Osteoblast (primary cell): ENCODE results near the gene IGSF11. TPM values are rescaled to one million over a fixed set of nuclear protein-coding genes. Genes with fewer than 3 reads are reported as not detected.

ENCODE experiments used
- DNase-seq: peaks from one replicate; pipeline ENCODE4 v3.0.0; 2011; ENCODE audit warnings: low spot score, mixed read lengths; ENCODE audit not compliant: insufficient read length; ENCODE audit errors: missing footprints
- H2AFZ ChIP-seq: 2 replicates; pipeline ENCODE4 v1.6.0; 2011; ENCODE audit warnings: mild to moderate bottlenecking, low read length
- H3K27ac ChIP-seq: 2 replicates; pipeline ENCODE4 v1.5.1; 2011; ENCODE audit warnings: mild to moderate bottlenecking, low read depth, low read length, moderate library complexity
- H3K27me3 ChIP-seq: 2 replicates; pipeline ENCODE4 v1.6.0; 2012; ENCODE audit warnings: mild to moderate bottlenecking, control low read depth, inconsistent platforms, low read length, moderate library complexity; ENCODE audit not compliant: insufficient read depth
- H3K36me3 ChIP-seq: 2 replicates; pipeline ENCODE4 v1.5.1; 2011; ENCODE audit warnings: mild to moderate bottlenecking, low read length, control low read depth, moderate library complexity; ENCODE audit not compliant: insufficient read depth
- H3K4me1 ChIP-seq: 2 replicates; pipeline ENCODE4 v1.5.1; 2011; ENCODE audit warnings: mild to moderate bottlenecking, low read length, control low read depth, moderate library complexity; ENCODE audit not compliant: insufficient read depth
- H3K4me2 ChIP-seq: 2 replicates; pipeline ENCODE4 v1.6.0; 2011; ENCODE audit warnings: mild to moderate bottlenecking, low read length; ENCODE audit not compliant: insufficient read depth
- H3K4me3 ChIP-seq: fragments of 200-600 bp; sonication (generic); 3 replicates; pipeline ENCODE4 v1.5.1; 2012; ENCODE audit warnings: mild to moderate bottlenecking, low read length, inconsistent platforms; ENCODE audit not compliant: insufficient read depth
- H3K79me2 ChIP-seq: 2 replicates; pipeline ENCODE4 v1.6.0; 2012; ENCODE audit warnings: mild to moderate bottlenecking, low read length, control low read depth, inconsistent platforms; ENCODE audit not compliant: insufficient read depth
- H3K9me3 ChIP-seq: 2 replicates; pipeline ENCODE4 v1.5.1; 2011; ENCODE audit warnings: low read depth, low read length, control low read depth
- H4K20me1 ChIP-seq: 2 replicates; pipeline ENCODE4 v1.6.0; 2012; ENCODE audit warnings: mild to moderate bottlenecking, low read length, control low read depth; ENCODE audit not compliant: insufficient read depth
- total RNA-seq: library from RNA; depleted of rRNA; stranded (reverse); fragments of >200 nt; gene quantifications from 2 replicates; pipeline ENCODE4 v1.2.3, GENCODE V29; 2012
- TF ChIP-seq, protein P1 (sequence below): IDR thresholded peaks from 2 replicates; pipeline ENCODE4 v1.5.1; 2011; ENCODE audit warnings: mild to moderate bottlenecking, low read depth, low read length, moderate library complexity; ENCODE audit errors: extremely low read depth

The IGSF11 gene
- total RNA-seq, 1 donor = 0.36 TPM

DNA sequence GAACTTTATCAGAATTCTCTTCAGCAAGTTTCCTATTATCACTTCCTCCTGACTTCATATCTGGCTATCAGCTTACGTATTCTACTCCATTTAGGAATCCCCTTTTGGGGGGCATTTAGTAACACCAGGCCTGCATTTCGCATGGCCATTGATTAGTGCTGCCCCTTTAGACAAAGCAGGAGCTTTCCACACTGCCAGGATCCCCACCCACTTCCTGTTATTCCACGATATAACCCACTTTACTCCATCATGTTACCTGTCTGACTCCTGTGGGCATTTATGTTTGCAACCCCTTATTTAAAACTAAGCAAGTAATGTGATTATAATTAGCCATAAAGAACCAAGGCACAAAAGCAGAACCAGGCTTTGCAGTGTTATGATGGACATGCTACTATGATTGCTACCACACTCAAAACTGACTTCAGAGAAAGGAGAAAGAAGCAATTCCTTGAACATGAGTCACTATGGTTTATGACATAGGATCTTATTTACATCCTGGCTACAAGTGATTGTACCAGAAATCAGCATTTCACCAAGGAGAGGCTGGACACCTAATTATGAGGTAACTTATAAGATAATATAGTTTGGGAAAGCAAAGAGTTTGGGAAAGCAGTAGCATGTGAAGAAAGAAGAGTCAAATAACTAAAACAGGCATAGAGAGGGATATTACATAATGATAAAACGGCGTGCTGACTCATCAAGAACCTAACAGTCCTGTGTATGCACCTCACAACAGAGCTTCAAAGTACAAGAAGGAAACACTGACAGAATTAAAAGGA, 96.3 kb downstream of the IGSF11 start:
- DNase-seq = no peak
- Histone ChIP-seq H3K79me2 (no peaks in the 10 kb centered on the region), H3K27me3 (no peaks in the 10 kb centered on the region), H3K36me3 (no peaks in the 10 kb centered on the region), H3K27ac (no peak overlapping the region), H3K9me3 (no peaks in the 10 kb centered on the region), H3K4me2 (no peak overlapping the region), H3K4me3 (no peak overlapping the region), H4K20me1 (no peaks in the 10 kb centered on the region), H3K4me1 (no peaks in the 10 kb centered on the region), H2AFZ (no peak overlapping the region)
- TF ChIP-seq, protein P1, sequence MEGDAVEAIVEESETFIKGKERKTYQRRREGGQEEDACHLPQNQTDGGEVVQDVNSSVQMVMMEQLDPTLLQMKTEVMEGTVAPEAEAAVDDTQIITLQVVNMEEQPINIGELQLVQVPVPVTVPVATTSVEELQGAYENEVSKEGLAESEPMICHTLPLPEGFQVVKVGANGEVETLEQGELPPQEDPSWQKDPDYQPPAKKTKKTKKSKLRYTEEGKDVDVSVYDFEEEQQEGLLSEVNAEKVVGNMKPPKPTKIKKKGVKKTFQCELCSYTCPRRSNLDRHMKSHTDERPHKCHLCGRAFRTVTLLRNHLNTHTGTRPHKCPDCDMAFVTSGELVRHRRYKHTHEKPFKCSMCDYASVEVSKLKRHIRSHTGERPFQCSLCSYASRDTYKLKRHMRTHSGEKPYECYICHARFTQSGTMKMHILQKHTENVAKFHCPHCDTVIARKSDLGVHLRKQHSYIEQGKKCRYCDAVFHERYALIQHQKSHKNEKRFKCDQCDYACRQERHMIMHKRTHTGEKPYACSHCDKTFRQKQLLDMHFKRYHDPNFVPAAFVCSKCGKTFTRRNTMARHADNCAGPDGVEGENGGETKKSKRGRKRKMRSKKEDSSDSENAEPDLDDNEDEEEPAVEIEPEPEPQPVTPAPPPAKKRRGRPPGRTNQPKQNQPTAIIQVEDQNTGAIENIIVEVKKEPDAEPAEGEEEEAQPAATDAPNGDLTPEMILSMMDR = no peak

DNA sequence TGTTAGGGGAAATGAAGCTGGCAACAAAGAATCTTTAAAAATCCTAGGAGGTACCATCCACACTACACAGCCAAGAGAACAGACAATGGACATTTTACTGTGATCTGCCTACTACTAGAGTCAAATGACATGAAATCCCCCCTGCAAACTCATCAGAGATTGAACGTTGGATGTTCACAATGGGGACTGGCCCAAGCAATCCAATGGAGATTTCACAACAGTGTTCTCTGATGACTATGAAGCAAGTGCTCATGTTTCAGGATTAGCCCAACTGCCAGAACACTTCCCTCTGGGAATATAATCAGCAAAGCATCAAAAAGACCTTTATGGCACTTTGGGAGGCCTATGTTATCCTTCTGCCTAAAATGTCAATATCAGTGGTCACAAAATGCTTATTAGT, 97.8 kb downstream of the IGSF11 start:
- Histone ChIP-seq H3K4me2 (no peak overlapping the region), H3K27ac (no peak overlapping the region), H4K20me1 (no peaks in the 10 kb centered on the region), H2AFZ (no peak overlapping the region), H3K4me1 (no peaks in the 10 kb centered on the region), H3K36me3 (no peaks in the 10 kb centered on the region), H3K4me3 (no peak overlapping the region), H3K79me2 (no peaks in the 10 kb centered on the region), H3K9me3 (no peaks in the 10 kb centered on the region), H3K27me3 (no peaks in the 10 kb centered on the region)
- TF ChIP-seq, protein P1 = no peak
- DNase-seq = no peak

DNA sequence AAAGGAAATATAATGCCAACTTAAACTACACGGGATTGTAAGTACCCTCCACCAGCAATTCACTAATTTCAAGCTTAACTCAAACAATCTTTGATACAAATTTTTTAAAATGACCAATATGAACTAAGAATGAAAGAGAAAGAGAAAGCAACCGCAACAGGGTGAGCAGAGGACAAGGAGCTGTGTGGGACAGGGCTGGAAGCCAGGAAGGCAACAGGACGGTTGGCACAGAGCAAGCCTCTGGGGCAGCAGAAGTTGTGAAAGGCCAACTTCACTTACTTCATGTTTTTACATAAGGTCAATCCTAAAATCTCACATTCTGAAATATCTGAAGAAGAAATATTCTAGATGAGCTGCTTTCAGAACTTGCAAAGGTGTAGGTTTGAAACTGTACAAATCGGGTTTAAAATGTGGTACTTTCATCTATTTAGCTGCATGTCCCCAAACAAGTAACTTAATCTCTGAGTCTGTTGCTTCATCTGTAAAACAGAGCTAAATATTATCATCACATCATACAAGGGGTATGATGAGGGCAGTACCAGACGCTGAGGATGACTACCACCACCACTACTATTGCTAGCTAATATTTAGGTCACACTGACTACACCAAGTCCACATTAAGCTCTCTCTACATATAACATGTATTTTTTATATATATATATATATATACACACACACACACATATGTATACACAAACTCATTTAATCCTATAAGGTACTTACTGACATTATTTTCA, 101.7 kb downstream of the IGSF11 start:
- TF ChIP-seq, protein P1 = no peak
- no peaks in the 10 kb centered on the region for H3K9me3 ChIP-seq
- no peak for DNase-seq
- H2AFZ ChIP-seq = peak overlapping the region; percentile 37
- no peaks in the 10 kb centered on the region for H4K20me1 ChIP-seq
- no peaks in the 10 kb centered on the region for H3K79me2 ChIP-seq
- H3K27me3 ChIP-seq = no peaks in the 10 kb centered on the region
- H3K36me3 ChIP-seq = no peaks in the 10 kb centered on the region
- peak overlapping the region; percentile 49 for H3K4me3 ChIP-seq
- H3K4me1 ChIP-seq = no peaks in the 10 kb centered on the region
- peak overlapping the region; percentile 58 for H3K4me2 ChIP-seq
- H3K27ac ChIP-seq = no peak overlapping the region

DNA sequence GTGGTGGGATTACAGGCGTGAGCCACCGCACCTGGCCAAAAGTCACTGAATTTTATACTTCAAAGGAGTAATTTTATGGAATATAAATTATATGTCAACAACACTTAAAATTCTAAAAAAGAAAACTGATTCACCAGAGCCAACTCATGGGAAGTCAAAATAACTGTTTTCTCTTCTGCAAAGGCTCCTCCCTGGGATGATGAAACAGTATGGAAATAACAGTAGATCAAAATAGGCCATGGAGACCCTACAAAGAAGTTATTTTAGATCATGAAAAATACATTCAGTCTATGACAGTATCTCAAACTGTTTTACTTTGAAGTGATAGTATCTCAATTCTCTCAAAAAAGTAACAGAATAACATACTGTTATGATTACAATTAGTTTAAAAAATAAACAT, 102.7 kb downstream of the IGSF11 start:
- Histone ChIP-seq H3K36me3 (no peaks in the 10 kb centered on the region), H3K79me2 (no peaks in the 10 kb centered on the region), H3K4me3 (no peak overlapping the region), H4K20me1 (no peaks in the 10 kb centered on the region), H3K4me2 (no peak overlapping the region), H3K9me3 (no peaks in the 10 kb centered on the region), H3K27me3 (no peaks in the 10 kb centered on the region), H2AFZ (no peak overlapping the region), H3K27ac (no peak overlapping the region), H3K4me1 (no peaks in the 10 kb centered on the region)
- no peak for DNase-seq
- TF ChIP-seq, protein P1 = no peak
